Measurements from ENCODE around the gene AQP2.

AQP2 gene

GRCh38 chr12:49942512-49942893 is 8.0 kb upstream of the AQP2 start:
- no peak for DNase-seq

DNA sequence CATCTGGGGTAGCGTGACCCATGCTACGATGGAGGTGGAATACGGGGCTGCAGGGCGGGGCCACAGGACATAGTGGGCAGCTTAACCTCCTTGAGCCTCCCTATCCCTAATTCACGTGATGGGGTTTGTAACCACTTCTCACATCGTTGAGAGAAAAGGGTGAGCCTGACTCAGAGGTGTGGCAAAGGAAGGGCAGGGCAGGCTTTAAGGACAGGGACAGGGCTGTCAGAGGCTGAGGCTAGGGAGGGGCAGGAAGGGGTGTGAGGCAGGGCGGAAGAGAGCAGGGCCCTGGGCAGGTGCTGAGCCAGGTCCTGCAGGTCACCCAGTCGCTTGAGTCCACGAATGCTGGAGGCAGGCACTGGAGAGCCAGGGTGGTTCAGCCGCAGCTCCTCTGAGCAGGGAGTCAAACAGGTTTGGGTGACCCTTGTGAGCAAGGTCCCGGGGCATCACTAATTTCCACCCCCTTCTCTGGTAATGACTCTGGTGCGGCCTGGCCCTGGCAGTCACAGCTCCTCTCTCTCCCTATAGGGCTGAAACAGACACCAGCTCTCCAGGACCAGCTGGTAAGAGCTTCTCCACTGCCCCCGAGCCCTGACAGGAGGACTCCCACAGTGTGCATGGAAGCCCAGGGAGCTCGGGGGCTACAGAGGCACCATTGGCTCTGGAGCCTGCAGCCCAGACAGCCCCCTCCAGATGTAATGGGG is 7.5 kb upstream of the AQP2 start:
- DNase-seq: no peak

GRCh38 chr12:49943625-49943960 is 6.9 kb upstream of the AQP2 start:
- no peak for DNase-seq

DNA sequence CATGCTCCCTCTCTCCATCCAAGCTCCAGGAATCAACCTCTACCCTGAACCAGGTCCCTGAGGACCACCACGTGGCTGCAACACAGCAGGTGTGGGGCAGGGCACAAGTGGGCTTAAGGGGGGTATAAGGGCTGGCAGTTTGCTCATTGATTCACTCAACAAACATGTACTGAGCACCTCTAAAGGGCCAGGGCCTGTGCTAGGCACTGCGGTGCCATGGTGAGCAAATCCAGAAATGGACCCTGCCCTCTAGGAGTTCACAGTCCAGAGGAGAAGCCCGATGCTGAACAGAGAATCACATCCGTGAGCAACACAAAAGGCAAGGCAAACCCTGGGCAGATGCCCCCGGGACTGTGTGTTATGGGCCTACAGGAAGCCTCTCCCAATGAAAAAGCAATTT is 6.5 kb upstream of the AQP2 start:
- DNase-seq: no peak

GRCh38 chr12:49944718-49945117 is 5.8 kb upstream of the AQP2 start:
- DNase-seq: no peak

GRCh38 chr12:49945394-49946080 is 5.0 kb upstream of the AQP2 start:
- DNase-seq: peak; percentile 74 to 81

- peak in 1 of 2 donors; percentile 15 for DNase-seq
Observed at GRCh38 chr12:49946086-49946485, 4.5 kb upstream of the AQP2 start.

- DNase-seq: no peak
Observed at GRCh38 chr12:49946497-49946896, 4.0 kb upstream of the AQP2 start.

- DNase-seq: no peak
Observed at GRCh38 chr12:49947593-49948226, 2.8 kb upstream of the AQP2 start.

GRCh38 chr12:49948866-49949845 is 1.4 kb upstream of the AQP2 start:
- no peak for DNase-seq

DNA sequence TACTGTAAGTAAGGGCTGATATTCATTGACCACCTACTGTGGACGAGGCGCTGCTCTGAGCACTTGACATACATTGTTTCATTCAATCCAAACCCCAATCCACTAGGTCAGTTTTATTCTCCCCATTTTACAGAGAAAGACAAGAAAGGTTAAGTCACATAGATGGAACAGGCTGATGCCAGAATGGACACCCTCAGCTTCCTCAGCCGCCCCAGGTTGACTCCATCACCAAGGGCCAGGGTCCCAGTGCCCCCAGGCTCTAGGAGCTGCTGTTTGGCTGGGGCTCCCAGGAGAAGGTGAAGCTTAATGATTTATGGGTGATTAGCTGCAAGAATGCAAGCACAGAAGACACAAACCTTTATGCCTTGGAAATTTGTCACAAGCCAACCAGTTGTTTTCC is 671 bp upstream of the AQP2 start:
- no peak for DNase-seq

DNA sequence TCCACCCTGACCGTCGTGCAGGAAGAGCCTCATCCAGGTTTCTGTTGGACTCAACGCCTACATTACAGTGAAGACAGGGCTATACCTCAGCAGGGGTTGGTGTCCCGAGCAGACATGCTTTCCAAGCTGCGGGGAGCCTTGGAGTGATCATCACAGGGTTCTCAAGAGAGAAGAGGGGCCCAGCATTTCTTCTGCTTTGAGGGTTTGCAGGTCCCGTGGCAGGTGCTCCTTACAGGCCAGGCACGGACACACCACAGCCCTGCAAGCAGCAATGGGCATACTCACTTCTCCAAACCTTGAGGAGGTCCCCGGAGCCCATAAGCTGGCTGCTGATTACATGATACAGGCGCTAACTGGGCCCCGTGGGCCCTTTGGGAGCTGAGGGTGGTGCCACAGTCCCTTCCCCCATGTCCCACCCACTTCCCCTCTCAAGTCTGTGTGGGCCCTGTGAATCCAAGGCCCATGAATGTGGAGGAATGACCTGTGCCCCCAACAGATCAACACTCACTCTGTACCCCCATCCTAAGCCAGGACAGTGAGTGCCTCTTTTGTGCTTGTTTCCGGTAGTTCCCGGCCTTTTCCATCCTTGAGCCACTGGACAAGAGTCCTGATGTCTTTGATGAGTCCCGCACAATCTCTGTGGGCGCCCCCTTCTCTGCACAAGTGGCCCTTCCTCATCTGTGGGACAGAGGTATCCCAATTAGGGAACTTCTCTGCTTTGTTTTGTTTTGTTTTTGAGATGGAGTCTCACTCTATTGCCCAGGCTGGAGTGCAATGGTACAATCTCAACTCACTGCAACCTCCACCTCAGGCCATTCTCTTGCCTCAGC is 1.1 kb downstream of the AQP2 start:
- no peak for DNase-seq

GRCh38 chr12:49952391-49953055 is 2.0 kb downstream of the AQP2 start:
- no peak for DNase-seq

- no peak for DNase-seq
Observed at GRCh38 chr12:49953151-49953550, 2.6 kb downstream of the AQP2 start.

DNA sequence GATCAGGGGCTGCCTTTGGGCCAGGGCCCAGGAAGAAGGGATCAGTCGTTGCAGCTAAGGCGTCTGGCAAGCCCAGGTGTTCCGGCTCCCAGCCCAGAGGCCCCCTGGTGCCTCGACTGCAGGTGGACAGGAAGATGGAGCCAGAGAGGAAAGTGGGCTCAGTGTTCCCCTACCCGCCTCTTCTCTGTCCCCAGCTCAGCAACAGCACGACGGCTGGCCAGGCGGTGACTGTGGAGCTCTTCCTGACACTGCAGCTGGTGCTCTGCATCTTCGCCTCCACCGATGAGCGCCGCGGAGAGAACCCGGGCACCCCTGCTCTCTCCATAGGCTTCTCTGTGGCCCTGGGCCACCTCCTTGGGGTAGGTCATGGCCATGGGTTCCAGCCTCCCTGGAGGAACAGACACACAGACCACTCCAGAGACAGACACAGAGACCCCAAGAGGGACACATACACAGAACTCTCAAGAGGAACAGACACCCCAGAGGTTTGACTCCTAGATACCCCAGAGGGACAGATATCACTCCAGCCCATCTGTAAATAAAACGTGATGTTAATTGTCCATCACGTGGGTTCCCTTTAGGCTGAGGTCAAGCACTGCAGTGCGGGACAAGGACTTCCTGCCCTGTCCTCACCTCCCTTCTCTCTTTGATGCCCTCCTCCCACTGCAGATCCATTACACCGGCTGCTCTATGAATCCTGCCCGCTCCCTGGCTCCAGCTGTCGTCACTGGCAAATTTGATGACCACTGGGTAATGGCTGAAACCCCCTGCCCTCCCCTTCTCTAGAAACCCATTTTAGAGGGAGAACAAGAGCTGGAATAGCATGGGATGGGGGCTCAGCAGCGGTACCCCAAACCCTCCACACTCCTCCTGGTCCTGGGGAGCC is 3.7 kb downstream of the AQP2 start:
- no peak for DNase-seq

DNA sequence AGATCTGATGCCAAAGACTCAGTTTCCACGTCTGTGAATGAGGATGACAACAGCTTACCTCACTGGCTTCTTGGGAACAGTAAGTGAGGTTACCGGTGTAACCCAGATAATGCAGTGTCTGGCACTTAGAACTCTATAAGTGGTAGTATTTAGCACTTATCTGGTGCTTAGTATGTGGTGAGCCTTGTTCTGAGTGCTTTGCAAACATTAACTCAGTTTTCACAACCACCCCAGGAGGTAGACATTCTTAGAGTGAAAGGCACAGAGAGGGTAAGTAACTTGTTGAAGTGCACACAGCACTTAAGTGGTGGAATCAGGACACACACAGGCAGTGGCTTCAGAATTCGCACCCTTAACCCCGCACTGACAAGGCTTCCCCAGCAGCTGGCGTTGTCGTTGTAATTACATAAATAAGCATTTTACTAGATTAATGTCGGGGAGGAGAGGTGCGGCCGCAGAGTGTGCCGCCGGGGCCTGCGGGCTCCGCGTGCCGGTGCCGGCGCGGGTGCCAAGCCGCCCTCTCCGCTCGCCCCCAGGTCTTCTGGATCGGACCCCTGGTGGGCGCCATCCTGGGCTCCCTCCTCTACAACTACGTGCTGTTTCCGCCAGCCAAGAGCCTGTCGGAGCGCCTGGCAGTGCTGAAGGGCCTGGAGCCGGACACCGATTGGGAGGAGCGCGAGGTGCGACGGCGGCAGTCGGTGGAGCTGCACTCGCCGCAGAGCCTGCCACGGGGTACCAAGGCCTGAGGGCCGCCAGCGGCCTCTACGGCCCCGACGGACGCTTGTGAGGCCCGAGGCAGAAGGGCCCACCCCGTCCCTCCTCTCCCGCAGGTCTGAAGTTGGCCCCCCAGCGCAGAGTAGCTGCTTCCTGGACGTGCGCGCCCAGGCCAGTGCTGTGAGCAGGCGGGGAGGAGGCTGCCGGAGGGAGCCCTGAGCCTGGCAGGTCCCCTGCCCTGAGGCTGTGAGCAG is 4.6 kb downstream of the AQP2 start:
- no peak for DNase-seq

DNA sequence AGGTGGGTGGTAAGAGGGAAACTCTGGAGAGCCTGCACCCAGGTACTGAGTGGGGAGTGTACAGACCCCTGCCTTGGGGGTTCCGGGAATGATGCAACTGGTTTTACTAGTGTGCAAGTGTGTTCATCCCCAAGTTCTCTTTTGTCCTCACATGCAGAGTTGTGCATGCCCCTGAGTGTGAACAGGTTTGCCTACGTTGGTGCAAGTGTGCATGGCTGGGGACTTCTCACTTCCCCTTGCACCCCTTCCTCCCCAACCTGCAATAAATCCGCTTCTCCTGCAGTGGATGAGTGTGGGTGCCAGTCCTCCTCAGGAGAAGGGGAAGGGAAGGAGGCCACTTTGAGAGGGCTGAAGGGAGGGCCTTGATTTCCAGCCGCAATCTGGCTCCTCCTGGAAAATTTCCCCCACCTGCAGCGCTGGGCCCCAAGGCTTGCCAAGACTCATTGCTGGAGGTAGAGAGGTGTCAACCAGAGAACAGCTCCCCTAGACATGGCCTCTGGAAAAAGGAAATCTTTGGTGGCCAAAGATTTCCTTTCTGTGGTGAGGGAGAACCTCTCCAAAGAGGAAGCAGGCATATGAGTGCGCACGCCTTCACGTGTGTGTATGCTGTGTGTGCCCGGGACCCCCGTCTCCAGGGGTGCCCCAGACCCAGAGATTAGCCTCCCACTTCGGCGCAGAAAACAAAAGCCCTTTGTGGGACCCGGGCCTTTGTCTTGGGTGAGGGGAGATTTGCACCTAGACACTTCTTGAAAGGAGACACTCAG is 5.5 kb downstream of the AQP2 start:
- DNase-seq: no peak

Measured in CD4-positive, alpha-beta T cell treated with Interferon alpha-2 for 1 hour (primary cell).